H1 (cell line): ENCODE measurements around the gene SLC2A11.

ENCODE experiments used
- CTCF ChIP-seq, 3 experiments: IDR thresholded peaks; 1 replicate in 2 of 3; 2 replicates in 1 of 3; pipeline versions ENCODE4 v1.5.1 to v1.6.1; 2011; ENCODE audit warnings: low read length in 3 of 3, mild to moderate bottlenecking in 3 of 3, inconsistent platforms in 2 of 3, low read depth in 1 of 3, moderate library complexity in 1 of 3; ENCODE audit not compliant: insufficient read depth in 1 of 3; ENCODE audit errors: control extremely low read depth in 1 of 3
- EP300 ChIP-seq, 2 experiments: IDR thresholded peaks; 1 replicate in 1 of 2; 2 replicates in 1 of 2; pipeline ENCODE4 v1.6.1; 2011 to 2012; ENCODE audit warnings: low read depth in 2 of 2, low read length in 2 of 2, mild to moderate bottlenecking in 2 of 2, borderline replicate concordance in 1 of 2, inconsistent platforms in 1 of 2, moderate library complexity in 1 of 2
- EZH2 ChIP-seq: fragments of 200-600 bp; sonication (generic); IDR thresholded peaks from 2 replicates; pipeline ENCODE4 v1.7.1; 2012; ENCODE audit warnings: low read depth, mild to moderate bottlenecking, moderate library complexity, low read length, inconsistent platforms; ENCODE audit not compliant: severe bottlenecking
- GABPA ChIP-seq: IDR thresholded peaks from 2 replicates; pipeline ENCODE4 v1.6.1; 2011; ENCODE audit warnings: mild to moderate bottlenecking, low read length, moderate library complexity, borderline replicate concordance; ENCODE audit not compliant: insufficient read depth
- POLR2A ChIP-seq, 2 experiments: IDR thresholded peaks; 1 replicate in 1 of 2; 2 replicates in 1 of 2; pipeline ENCODE4 v1.6.1; 2011; ENCODE audit warnings: low read depth in 2 of 2, low read length in 2 of 2, mild to moderate bottlenecking in 2 of 2; ENCODE audit errors: control extremely low read depth in 1 of 2
- POLR2AphosphoS5 ChIP-seq: IDR thresholded peaks from 2 replicates; pipeline ENCODE4 v1.6.1; 2011; ENCODE audit warnings: low read depth, low read length
- RAD21 ChIP-seq, 2 experiments: IDR thresholded peaks in 1 of 2; conservative IDR thresholded peaks in 1 of 2; 2 replicates each; pipeline ENCODE4 v1.6.1; 2011; ENCODE audit warnings: low read depth in 2 of 2, low read length in 2 of 2, improper control_type of control experiment in 1 of 2, inconsistent platforms in 1 of 2, mild to moderate bottlenecking in 1 of 2, moderate library complexity in 1 of 2
- SUZ12 ChIP-seq: fragments of 200-600 bp; sonication (generic); IDR thresholded peaks from 2 replicates; pipeline ENCODE4 v1.6.1; 2012; ENCODE audit warnings: mild to moderate bottlenecking, inconsistent platforms, low read length, moderate library complexity, mixed read lengths

- TF ChIP-seq CTCF (IDR thresholded peaks at IDR 0.05; ENCODE audit: control extremely low read depth in 1 of 3, insufficient read depth in 1 of 3, low read depth in 1 of 3, low read length in 3 of 3) (no peak), POLR2AphosphoS5 (no peak), POLR2A (IDR thresholded peaks at IDR 0.05; ENCODE audit: control extremely low read depth in 1 of 2, low read depth in 2 of 2, low read length in 2 of 2) (no peak), EP300 (IDR thresholded peaks at IDR 0.05; ENCODE audit: borderline replicate concordance in 1 of 2, low read depth in 2 of 2, low read length in 2 of 2) (no peak), RAD21 (IDR thresholded peaks at IDR 0.05 in 1 of 2, conservative IDR thresholded peaks at IDR 0.05 in 1 of 2; ENCODE audit: low read depth in 2 of 2, low read length in 2 of 2) (no peak), EZH2 (no peak), GABPA (no peak), SUZ12 (no peak)
Observed at GRCh38 chr22:23816156-23816976, 41.3 kb upstream of the SLC2A11 start.
